Stimulated activated CD8-positive, alpha-beta memory T cell treated with anti-CD3 and anti-CD28 coated beads, Interleukin-2, amount 100 ng/mL, for 48 hours (primary cell): Measurements from ENCODE around the gene SPATS2L.

Experiments
- DNase-seq, 2 donors: peaks; one replicate each; pipeline ENCODE4 v3.0.0-alpha.2; 2020; ENCODE audit warnings: low read depth in 2 of 2

The SPATS2L gene

DNA sequence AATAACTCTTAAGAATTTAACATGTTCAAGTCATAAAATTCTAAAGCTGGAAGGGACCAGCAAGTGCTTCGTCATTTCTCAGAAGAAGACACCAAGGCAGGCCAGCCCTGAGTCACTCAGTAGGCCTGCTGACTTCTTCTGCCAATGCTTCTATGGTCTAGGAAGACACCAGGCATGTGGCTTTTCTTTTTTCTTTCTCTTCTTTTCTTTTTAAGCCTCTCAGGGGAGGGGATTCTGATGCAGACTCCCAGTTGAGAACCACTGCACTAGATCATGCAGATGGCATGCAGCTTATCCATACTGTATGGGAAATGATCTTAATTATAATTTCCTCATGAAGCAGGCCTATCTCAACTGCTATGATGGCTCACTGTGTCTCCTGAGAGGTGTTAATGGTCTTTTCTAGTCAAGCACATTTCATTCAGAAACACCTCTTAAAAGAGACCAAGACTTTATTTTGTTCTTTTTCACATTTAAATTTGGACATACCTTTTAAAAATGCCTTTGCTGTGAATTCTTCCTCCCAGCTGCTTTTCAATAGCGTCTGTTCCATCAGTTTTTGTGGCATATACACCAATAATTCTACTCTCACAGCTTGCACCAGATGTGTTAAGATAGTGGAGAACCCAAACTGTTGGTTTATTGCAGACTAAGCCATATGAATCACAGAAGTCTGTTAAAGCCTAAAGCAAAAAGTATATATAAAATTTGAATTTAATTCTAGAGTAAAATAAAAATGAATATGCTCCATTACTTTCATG is 192.1 kb downstream of the SPATS2L start:
- DNase-seq: no peak

DNA sequence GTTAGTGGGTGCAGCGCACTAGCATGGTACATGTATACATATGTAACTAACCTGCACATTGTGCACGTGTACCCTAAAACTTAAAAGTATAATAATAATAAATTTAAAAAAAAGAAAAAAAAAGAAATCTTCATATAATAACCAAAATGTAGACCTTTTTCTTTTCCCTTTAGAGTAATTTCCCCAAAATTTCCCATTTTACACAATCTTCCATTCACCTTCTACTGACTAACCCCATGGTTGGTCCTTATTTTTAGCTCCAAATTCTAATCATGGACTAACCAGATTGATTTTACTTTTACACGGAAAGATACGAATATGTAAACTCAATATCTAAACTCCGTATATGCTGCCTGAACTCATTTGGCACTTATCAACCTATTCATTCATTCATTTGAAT is 195.7 kb downstream of the SPATS2L start:
- DNase-seq: no peak

DNA sequence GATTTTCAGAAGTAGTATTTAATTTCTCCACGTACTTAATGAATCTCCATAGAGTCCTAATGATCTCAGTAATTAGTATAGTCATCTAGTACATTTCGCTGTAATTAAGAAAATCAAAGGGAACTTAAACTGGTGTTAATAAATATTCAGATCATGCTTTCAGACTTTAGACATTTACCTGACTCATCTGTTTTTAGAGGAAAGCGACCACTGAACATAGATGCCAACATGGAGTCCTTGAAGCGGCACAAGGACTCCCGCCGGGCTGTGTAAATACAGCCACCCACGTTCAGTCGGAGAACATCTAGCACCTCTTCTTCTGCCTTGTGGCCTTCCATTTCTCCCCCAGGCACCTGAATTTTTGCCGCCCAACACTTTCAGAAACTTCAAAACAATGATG is 200.2 kb downstream of the SPATS2L start:
- no peak for DNase-seq

DNA sequence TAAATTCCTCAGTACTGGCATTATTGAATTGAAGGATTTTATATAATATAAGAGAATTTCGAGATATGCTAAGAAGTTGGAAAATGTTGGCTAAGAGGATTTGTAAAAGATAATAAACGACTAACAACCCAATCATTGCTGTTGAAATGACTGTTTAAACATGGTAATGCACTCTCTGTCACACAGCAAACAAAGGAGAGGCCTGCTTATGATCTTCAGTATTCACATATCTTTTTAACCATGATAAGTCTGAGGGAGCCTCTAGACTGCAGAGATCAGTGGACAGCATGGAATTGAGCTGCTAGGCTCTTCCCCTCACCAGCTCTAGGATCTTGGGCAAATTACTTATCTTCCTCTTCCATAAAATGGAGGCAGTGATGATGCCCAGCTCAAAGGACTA is 200.7 kb downstream of the SPATS2L start:
- no peak for DNase-seq

DNA sequence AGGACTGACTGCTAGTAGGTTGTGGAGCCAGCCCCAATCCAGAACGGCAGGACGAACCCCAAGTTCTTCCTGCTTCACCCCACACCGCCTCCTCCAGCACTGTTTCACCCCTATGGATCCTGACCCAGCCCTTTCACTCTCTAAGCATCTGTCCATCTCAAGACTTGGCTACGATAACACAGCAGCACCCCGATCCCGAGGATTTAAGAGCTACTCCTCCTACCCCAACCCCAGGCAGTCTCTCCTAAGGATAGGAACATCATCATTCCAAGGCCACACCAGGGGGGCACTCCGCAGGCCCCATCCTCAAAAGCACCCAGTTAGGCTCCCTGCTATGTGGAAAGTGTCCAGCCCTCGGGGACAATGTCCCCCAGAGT is 202.7 kb downstream of the SPATS2L start:
- DNase-seq: no peak

DNA sequence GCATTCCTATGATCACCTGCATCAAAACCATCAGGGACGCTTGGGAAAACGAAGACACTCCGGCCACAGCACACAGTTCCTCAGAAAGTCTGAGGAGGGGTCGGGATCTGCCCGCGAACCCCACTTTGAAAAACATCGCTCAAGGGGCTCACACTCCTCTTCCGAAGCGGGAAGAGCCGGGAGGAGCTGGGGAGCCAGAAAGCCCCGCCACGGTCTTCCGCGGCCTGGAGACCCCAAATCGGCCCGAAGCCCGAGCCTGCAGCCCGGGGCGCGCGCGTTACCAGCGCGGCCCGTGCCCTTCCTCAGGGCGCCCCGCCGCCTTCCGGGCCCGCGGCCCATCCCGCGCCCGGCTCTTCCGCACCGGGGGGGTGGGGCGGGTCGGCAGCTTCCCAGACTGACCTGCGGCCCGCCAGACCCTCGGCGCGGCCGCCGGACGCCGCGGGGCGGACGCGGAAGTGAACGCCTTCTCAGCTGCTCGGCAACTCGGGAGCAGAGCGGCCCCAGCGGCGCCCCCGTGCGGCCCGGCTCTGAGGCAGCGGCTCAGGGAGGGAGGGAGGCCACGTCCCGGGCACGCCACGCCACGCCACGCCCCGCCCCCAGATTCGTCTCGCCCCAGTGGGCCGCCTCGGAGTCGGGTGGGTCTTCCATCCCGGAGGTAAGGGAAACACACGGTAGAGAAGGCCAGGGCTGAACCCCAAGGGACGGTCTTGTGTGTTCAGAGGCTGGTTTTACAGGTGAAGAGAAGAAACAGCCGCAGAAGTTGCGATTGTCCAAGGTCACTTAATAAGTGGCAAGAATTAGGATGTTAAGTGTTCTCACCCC is 203.3 kb downstream of the SPATS2L start, which contains the start of gene KCTD18:
Gene KCTD18 (minus strand): TSS at position 457 of the 822 bp plus-strand sequence. CDS start 3,052 bp downstream, outside the sequence.
- DNase-seq: peak; percentile 89 to 90

DNA sequence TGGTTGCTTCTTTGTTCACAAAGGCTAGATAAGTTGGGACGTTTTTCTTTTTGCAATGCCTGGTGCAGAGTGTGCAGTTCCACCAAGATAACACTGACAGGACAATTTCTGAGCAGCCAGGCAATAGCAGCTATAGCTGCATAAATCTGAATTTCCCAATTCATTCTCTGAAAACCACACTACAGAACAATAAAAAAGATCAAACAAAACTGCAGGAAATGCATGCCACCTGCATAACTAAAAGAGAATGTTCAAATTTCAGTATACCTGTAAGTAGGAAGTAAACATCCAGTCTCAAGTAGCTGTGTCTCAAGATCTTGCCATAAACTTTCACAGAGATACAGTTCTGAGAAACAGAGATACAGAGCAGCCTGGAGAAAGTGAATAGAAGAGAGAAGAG is 208.7 kb downstream of the SPATS2L start:
- DNase-seq: no peak

DNA sequence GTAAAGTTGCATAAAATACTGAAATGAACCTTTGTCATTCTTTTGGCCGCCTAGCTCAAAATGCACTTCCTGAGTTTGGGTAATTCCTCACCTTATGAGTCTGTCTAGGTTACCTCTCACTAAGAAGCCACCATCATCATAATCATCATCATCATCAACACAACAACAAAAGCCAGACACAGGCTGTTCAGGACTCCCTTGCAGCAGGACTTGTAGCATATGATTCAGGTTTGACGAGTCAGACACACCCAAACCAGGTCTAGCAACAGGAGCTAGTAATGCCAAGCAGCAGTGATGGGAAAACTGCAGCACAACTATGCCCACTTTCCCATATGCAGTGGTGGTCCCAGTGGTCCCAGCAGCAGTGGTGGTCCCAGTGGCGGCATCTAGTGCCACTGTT is 216.7 kb downstream of the SPATS2L start:
- DNase-seq: no peak

DNA sequence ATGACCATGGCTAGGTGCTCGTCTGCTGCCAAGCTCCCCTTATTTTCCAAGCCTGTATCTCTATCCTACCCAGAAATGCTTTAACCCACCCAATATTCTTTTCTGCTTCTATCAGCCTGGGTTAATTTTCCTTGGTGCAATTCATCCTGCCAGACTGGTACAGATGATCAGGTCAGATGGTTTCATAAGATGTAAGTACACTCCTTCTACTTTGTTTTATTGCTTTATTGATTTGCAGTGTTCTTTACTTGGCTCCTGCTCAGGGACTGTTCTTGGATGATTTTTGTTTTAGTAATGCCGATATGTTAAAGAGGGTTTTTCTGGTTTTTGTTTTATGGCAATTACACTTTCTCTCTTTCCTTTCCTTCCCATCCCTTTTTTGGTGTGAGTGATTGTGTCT is 217.1 kb downstream of the SPATS2L start:
- DNase-seq: no peak

DNA sequence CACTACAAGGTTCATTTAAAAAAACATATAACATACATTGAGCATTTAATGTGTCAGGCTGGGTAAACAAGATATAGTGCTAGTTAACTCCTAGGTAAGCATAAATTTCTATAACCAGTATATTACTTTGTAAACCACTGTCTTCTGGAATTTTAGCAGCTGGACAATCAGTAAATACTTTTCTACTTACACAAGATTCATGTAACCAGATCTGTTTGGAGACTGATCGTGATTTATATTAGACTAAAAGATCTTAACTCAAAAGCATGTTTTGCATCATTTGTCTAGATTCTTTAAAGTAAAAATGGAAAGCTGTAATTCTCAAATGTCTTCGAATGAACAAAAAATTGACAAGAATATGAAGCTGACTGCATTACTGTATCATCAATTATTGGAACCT is 218.6 kb downstream of the SPATS2L start:
- no peak for DNase-seq

DNA sequence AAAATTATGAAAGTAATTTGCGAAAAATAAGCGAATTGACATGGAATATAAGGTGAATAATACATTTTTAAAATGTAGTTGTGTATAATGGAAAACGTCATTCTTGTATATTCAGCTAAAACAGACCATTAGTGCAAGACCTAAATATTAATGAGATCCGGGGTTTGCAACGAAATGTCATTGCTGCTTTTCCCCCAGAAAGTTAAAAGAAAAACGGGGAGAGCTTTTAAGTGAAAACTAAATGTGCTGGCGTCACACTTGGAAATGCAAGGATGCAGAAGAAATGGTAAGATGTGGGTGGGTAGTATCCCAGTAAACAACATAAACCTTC is 219.0 kb downstream of the SPATS2L start:
- DNase-seq: no peak

DNA sequence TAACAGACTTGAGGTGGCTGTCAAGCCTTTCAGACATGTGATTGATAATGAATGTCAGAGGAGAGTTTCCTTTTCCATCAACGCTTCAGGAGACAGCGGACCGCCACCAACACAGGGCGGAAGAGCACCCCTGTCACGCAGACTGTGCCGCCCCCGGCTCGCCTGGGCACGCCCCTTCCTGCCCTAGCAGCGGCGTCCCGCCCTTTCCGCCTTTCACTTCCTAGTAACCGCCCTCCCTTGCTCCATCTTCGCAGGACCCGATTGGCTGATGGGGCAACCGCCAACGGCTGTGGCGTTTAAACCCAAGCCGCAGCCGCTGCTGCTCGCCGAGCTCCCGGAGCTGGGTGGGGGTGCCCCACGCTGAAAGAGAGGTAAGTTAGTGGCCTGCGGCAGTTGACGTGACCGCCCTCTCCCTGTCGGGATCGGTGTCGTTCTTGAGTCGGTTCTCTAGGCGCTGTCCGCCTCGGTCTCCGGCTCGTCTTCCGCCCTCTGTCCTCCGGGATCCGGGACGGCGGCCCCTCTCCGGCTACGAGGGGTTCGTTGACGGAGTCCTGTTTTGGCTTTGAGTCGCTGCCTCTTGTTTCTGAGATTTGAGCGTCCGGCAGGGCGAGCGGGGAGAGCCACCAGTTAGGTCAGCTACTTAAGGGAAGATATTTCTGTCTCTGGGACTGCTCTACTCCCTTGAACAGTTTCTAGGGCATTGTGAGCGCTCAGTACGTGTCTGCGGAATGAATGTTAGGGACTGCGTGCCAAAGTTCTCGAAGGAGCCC is 219.6 kb downstream of the SPATS2L start, which contains the start of gene SGO2:
Gene SGO2 (plus strand): TSS at position 326 of the 770 bp plus-strand sequence. CDS start 6,769 bp downstream, outside the sequence.
- DNase-seq: peak; percentile 93 to 94

DNA sequence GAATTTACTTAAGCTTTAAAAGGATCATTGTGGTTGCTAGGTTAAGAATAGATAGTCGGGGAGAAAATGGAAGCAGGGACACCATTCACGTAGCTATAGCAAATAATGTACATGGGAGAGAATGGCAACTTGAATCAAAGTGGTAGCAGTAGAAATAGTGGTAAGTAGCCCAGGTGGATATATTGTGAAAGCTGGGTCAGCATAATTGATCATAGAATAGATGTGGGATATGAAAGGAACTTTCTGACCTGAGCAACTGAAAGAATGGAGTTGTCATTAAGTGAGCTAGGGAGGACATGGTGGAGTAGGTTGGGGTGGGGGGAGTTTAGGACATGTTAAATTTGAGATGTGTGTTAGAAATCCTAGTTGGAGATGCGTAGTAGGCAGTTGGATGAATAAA is 221.7 kb downstream of the SPATS2L start:
- DNase-seq: no peak
